ENCODE measurements around the gene FECH. TPM values are rescaled to one million over a fixed set of nuclear protein-coding genes. Genes with fewer than 3 reads are reported as not detected.

The FECH gene
- total RNA-seq, 1 experiment from 2014 or later, result 24.1 TPM

- no peaks in the 10 kb centered on the region for H3K27me3 Mint-ChIP-seq (ENCODE audit: low read depth)
- H3K27ac Mint-ChIP-seq, result peak overlapping the region in 1 of 3 experiments; percentile 44; a peak in 1 of 7 replicates
Observed at GRCh38 chr18:57603871-57604270, 17.4 kb upstream of the FECH start.

More at GRCh38 chr18:57603871-57604270, 17.4 kb upstream of the FECH start:
- Histone ChIP-seq H2BK20ac (ENCODE audit: low read depth, low read length, poor library complexity, severe bottlenecking) (no peak overlapping the region), H4K5ac (ENCODE audit: insufficient read length, low read depth, low read length) (no peak overlapping the region), H3K9me3 (ENCODE audit: control insufficient read depth, low read depth, low read length) (no peaks in the 10 kb centered on the region), H3K27ac (ENCODE audit: insufficient read length, low read depth, low read length) (no peak overlapping the region), H3K9ac (ENCODE audit: extremely low read depth, insufficient read length, low read length) (no peak overlapping the region), H3K14ac (ENCODE audit: insufficient read depth, low read length) (no peak overlapping the region), H3K79me2 (ENCODE audit: insufficient read depth, low read length) (no peaks in the 10 kb centered on the region), H3T11ph (ENCODE audit: low read length) (no peak overlapping the region), H2BK5ac (ENCODE audit: insufficient read length, low read length) (no peak overlapping the region), H3K79me1 (ENCODE audit: insufficient read depth, low read depth, low read length, poor library complexity, severe bottlenecking) (no peaks in the 10 kb centered on the region), H2BK15ac (ENCODE audit: low read depth, low read length) (no peak overlapping the region), H3K27me3 (ENCODE audit: insufficient read depth, low read length) (no peaks in the 10 kb centered on the region), H4K20me1 (ENCODE audit: control insufficient read depth, insufficient read depth, insufficient read length) (no peaks in the 10 kb centered on the region), H3K23ac (ENCODE audit: insufficient read length, low read depth, low read length) (no peak overlapping the region), H2AK5ac (ENCODE audit: insufficient read length, low read length) (no peak overlapping the region), H3K56ac (ENCODE audit: insufficient read length, low read depth, low read length) (no peak overlapping the region), H3K23me2 (ENCODE audit: insufficient read length, low read depth, low read length, poor library complexity, severe bottlenecking) (no peaks in the 10 kb centered on the region), H3K4me2 (ENCODE audit: insufficient read depth, insufficient read length, low read length) (no peak overlapping the region), H3K4ac (ENCODE audit: low read depth, low read length) (no peak overlapping the region), H4K8ac (replicated peaks; ENCODE audit: insufficient read length, low read depth, low read length) (no peak overlapping the region), H2BK12ac (ENCODE audit: insufficient read length, low read depth, low read length) (no peak overlapping the region), H3K18ac (ENCODE audit: insufficient read length, low read depth, low read length) (no peak overlapping the region), H2AFZ (ENCODE audit: low read length) (no peak overlapping the region), H3K4me1 (ENCODE audit: insufficient read depth, low read length) (no peaks in the 10 kb centered on the region), H2BK120ac (ENCODE audit: low read depth, low read length, poor library complexity, severe bottlenecking) (no peak overlapping the region), H4K91ac (ENCODE audit: insufficient read length, low read depth, low read length) (no peak overlapping the region)
- peaks cover 50 to 90% (median 86%) of the 10 kb centered on the region in 3 experiments; a peak in 6 of 7 replicates for H3K36me3 Mint-ChIP-seq (ENCODE audit: insufficient read depth in 1 of 3, low read depth in 3 of 3)
- TF ChIP-seq CTCF (conservative IDR thresholded peaks at IDR 0.05), result no peak
- H3K9me3 Mint-ChIP-seq, result no peaks in the 10 kb centered on the region
- DNase-seq, result no peak
- 0 out of 4 replicates have a peak, but pooled peaks cover 0 to 5% of the 10 kb centered on the region in 2 experiments for H3K4me1 Mint-ChIP-seq
- no CpG with 5 or more reads among the region's 1 CpG for WGBS (ENCODE audit: extremely low coverage, insufficient read length, low lambda C conversion rate)
- H3K4me3 Mint-ChIP-seq, result no peak overlapping the region

All from H9 (cell line).